Panc1 (cell line): ENCODE measurements around the gene NDP.

Experiments used
- CTCF ChIP-seq: fragments of 450-650 bp; IDR thresholded peaks from 2 replicates; pipeline ENCODE4 v1.5.1; 2017; ENCODE audit warnings: mild to moderate bottlenecking
- POLR2AphosphoS5 ChIP-seq: IDR thresholded peaks from 2 replicates; pipeline ENCODE4 v1.6.1; 2012; ENCODE audit warnings: mild to moderate bottlenecking, low read depth, low read length, moderate library complexity
- REST ChIP-seq, 2 experiments: IDR thresholded peaks; 2 replicates each; pipeline ENCODE4 v1.6.1; 2011 to 2012; ENCODE audit warnings: low read depth in 2 of 2, control low read depth in 1 of 2, low read length in 1 of 2, mild to moderate bottlenecking in 1 of 2, moderate library complexity in 1 of 2; ENCODE audit not compliant: insufficient read depth in 1 of 2
- SIN3A ChIP-seq: IDR thresholded peaks from 2 replicates; pipeline ENCODE4 v1.6.1; 2012; ENCODE audit warnings: low read depth, mild to moderate bottlenecking, low read length, moderate library complexity, borderline replicate concordance; ENCODE audit not compliant: insufficient read depth
- TCF7L2 ChIP-seq: IDR thresholded peaks from 2 replicates; pipeline ENCODE4 v1.6.1; 2011; ENCODE audit warnings: mild to moderate bottlenecking, low read depth, low read length, inconsistent platforms

- TF ChIP-seq SIN3A, result no peak
- TF ChIP-seq CTCF, result no peak
- no peak for TF ChIP-seq REST (IDR thresholded peaks at IDR 0.05; ENCODE audit: insufficient read depth in 1 of 2, low read depth in 2 of 2, low read length in 1 of 2)
- TF ChIP-seq POLR2AphosphoS5, result no peak
- no peak for TF ChIP-seq TCF7L2
Measured at GRCh38 chrX:43964936-43965335, 8.3 kb downstream of the NDP start.
